Natural killer cell (primary cell): ENCODE measurements around the gene PNKD. TPM values are rescaled to one million over a fixed set of nuclear protein-coding genes. Genes with fewer than 3 reads are reported as not detected.

Experiments
- ATAC-seq, 3 donors: fragments of 150-1000 bp in 2 of 3; fragments of 200-7000 bp in 1 of 3; cut with Tn5 transposase; 1 replicate in 1 of 3; 2 replicates in 2 of 3; pipeline ENCODE4 v1.10.0; 2021; ENCODE audit warnings: mild to moderate bottlenecking in 2 of 3, moderate library complexity in 2 of 3
- DNase-seq, 2 donors: peaks; one replicate each; pipeline versions ENCODE4 v3.0.0 to v3.0.0-alpha.2; 2013 to 2021; ENCODE audit warnings: mixed read lengths in 1 of 2
- H3K27ac ChIP-seq: one replicate; pipeline ENCODE4 v1.5.1; 2013; ENCODE audit warnings: mild to moderate bottlenecking, low read length
- H3K27me3 ChIP-seq: one replicate; pipeline ENCODE4 v1.6.1; 2013; ENCODE audit warnings: low read length; ENCODE audit not compliant: control insufficient read depth, insufficient read depth
- H3K36me3 ChIP-seq: one replicate; pipeline ENCODE4 v1.6.1; 2013; ENCODE audit warnings: low read length; ENCODE audit not compliant: control insufficient read depth, insufficient read depth
- H3K4me1 ChIP-seq: one replicate; pipeline ENCODE4 v1.6.1; 2013; ENCODE audit warnings: low read length; ENCODE audit not compliant: control insufficient read depth, insufficient read depth
- H3K4me3 ChIP-seq: one replicate; pipeline ENCODE4 v1.5.1; 2013; ENCODE audit warnings: low read length
- H3K9me3 ChIP-seq: one replicate; pipeline ENCODE4 v1.6.1; 2013; ENCODE audit warnings: low read length; ENCODE audit not compliant: control insufficient read depth, insufficient read depth
- H3K27ac Mint-ChIP-seq, 2 donors: one replicate each; pipeline ENCODE4 v1.8.0; 2022; ENCODE audit warnings: mild to moderate bottlenecking in 2 of 2, mixed read lengths in 2 of 2, moderate library complexity in 1 of 2
- H3K27me3 Mint-ChIP-seq, 2 donors: one replicate each; pipeline ENCODE4 v1.8.0; 2022; ENCODE audit warnings: low read depth in 2 of 2, mixed read lengths in 2 of 2
- H3K36me3 Mint-ChIP-seq: one replicate; pipeline ENCODE4 v1.8.0; 2022; ENCODE audit warnings: mixed read lengths
- H3K4me1 Mint-ChIP-seq, 2 donors: one replicate each; pipeline ENCODE4 v1.8.0; 2022; ENCODE audit warnings: mixed read lengths in 2 of 2
- H3K4me3 Mint-ChIP-seq: one replicate; pipeline ENCODE4 v1.8.0; 2022; ENCODE audit warnings: mild to moderate bottlenecking, moderate library complexity, mixed read lengths
- H3K9me3 Mint-ChIP-seq, 2 donors: one replicate each; pipeline ENCODE4 v1.8.0; 2022; ENCODE audit warnings: mixed read lengths in 2 of 2
- WGBS: methylation state at CpG from one replicate; pipeline ENCODE4 v1.1.7; 2013; ENCODE audit warnings: missing lambda C conversion rate; ENCODE audit not compliant: insufficient coverage; 5-methylcytosine and 5-hydroxymethylcytosine counted together
- intact Hi-C: fragments of 100-400 bp; cut with micrococcal nuclease; formaldehyde crosslinking; loops from one replicate; pipeline ENCODE4 v1.14.2; 2022
- total RNA-seq, 4 donors: library from RNA; stranded (reverse); fragments of 120-200 nt in 1 of 4; gene quantifications; one replicate each; pipeline versions ENCODE4 v1.2.3 to v1.2.4, GENCODE V29; 2013 to 2022
- TF ChIP-seq, protein P1 (sequence below): fragments of 200-600 bp; IDR thresholded peaks from one replicate; pipeline ENCODE4 v1.8.0; 2022; ENCODE audit warnings: antibody characterized with exemption

PNKD gene
- total RNA-seq, 3 donors from 2014 or later (not counting 1 experiment from before 2014, with no cell fraction given), result 18.8 to 21.3 (median 18.9) TPM

DNA sequence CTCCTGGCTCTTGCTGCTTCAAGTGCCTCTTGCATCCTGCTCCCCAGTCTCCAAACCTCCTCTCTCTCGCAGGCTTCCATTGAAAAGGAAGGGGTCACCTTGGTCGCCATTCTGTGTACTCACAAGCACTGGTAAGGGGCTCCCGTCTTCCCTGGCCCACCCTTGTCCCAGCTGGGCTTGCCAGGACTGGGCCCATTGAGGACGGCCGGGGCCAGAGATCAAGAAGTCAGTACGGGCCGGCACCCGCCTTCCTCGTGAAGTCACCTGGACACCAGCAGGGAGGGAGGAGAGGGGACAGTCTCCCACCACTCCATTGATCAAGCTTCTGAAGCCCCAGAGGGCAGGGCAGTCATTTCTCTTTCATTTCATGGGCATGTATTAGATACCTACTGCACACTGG is 70.3 kb downstream of the PNKD start:
- Histone ChIP-seq H3K36me3 (no peaks in the 10 kb centered on the region), H3K4me3 (no peak overlapping the region), H3K4me1 (no peaks in the 10 kb centered on the region), H3K27me3 (no peaks in the 10 kb centered on the region), H3K9me3 (no peaks in the 10 kb centered on the region), H3K27ac (no peak overlapping the region)
- ATAC-seq (no peak), DNase-seq (no peak)
- H3K27ac Mint-ChIP-seq, result peak overlapping the region in 1 of 2 donors; percentile 63
- peaks cover 0 to 4% of the 10 kb centered on the region in 2 donors for H3K4me1 Mint-ChIP-seq
- no peaks in the 10 kb centered on the region for H3K36me3 Mint-ChIP-seq
- H3K27me3 Mint-ChIP-seq, result peaks cover 0 to 3% of the 10 kb centered on the region in 2 donors
- H3K4me3 Mint-ChIP-seq, result no peak overlapping the region
- TF ChIP-seq, protein P1, sequence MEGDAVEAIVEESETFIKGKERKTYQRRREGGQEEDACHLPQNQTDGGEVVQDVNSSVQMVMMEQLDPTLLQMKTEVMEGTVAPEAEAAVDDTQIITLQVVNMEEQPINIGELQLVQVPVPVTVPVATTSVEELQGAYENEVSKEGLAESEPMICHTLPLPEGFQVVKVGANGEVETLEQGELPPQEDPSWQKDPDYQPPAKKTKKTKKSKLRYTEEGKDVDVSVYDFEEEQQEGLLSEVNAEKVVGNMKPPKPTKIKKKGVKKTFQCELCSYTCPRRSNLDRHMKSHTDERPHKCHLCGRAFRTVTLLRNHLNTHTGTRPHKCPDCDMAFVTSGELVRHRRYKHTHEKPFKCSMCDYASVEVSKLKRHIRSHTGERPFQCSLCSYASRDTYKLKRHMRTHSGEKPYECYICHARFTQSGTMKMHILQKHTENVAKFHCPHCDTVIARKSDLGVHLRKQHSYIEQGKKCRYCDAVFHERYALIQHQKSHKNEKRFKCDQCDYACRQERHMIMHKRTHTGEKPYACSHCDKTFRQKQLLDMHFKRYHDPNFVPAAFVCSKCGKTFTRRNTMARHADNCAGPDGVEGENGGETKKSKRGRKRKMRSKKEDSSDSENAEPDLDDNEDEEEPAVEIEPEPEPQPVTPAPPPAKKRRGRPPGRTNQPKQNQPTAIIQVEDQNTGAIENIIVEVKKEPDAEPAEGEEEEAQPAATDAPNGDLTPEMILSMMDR, result no peak
- WGBS, result 88% methylated on average over 9 of the region's 9 CpGs
- intact Hi-C loops, result no loop called here
- H3K9me3 Mint-ChIP-seq, result no peaks in the 10 kb centered on the region

DNA sequence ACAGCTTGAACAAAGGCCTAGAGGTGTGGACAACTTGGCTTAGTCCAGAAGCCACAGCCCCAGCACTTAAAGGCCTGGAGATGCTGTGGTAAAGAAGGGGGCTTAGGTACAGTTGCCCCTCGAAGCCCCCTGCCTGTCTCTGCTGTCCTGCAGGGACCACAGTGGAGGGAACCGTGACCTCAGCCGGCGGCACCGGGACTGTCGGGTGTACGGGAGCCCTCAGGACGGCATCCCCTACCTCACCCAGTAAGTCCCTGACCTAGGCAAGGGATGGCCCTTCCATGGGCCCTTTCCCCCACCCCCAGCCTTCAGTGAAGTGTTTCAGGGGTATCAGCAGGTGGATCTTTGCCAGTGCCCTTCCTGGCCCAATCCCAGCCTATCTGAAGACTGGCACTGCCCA is 71.1 kb downstream of the PNKD start:
- Mint-ChIP-seq H3K27me3 (peaks cover 0 to 3% of the 10 kb centered on the region in 2 donors), H3K27ac (no peak overlapping the region), H3K9me3 (no peaks in the 10 kb centered on the region), H3K4me3 (no peak overlapping the region), H3K4me1 (peaks cover 0 to 4% of the 10 kb centered on the region in 2 donors), H3K36me3 (no peaks in the 10 kb centered on the region)
- Histone ChIP-seq H3K9me3 (no peaks in the 10 kb centered on the region), H3K27ac (no peak overlapping the region), H3K36me3 (no peaks in the 10 kb centered on the region), H3K27me3 (no peaks in the 10 kb centered on the region), H3K4me3 (no peak overlapping the region), H3K4me1 (no peaks in the 10 kb centered on the region)
- ATAC-seq, result no peak
- intact Hi-C loops, result no loop called here
- DNase-seq, result no peak
- WGBS, result 96% methylated on average over 8 of the region's 8 CpGs
- TF ChIP-seq, protein P1, result no peak

GRCh38 chr2:218342837-218343236 is 72.5 kb downstream of the PNKD start:
- ATAC-seq, result no peak
- TF ChIP-seq, protein P1, result no peak
- Mint-ChIP-seq H3K4me1 (peaks cover 0 to 4% of the 10 kb centered on the region in 2 donors), H3K4me3 (no peak overlapping the region), H3K9me3 (no peaks in the 10 kb centered on the region), H3K27ac (no peak overlapping the region), H3K27me3 (peaks cover 0 to 3% of the 10 kb centered on the region in 2 donors), H3K36me3 (no peaks in the 10 kb centered on the region)
- Histone ChIP-seq H3K4me3 (no peak overlapping the region), H3K27me3 (no peaks in the 10 kb centered on the region), H3K36me3 (no peaks in the 10 kb centered on the region), H3K9me3 (no peaks in the 10 kb centered on the region), H3K4me1 (no peaks in the 10 kb centered on the region), H3K27ac (no peak overlapping the region)
- WGBS, result 99% methylated on average over 5 of the region's 5 CpGs
- intact Hi-C loops, result no loop called here
- no peak for DNase-seq

- Mint-ChIP-seq H3K36me3 (no peaks in the 10 kb centered on the region), H3K9me3 (no peaks in the 10 kb centered on the region), H3K27ac (no peak overlapping the region), H3K27me3 (peaks cover 0 to 3% of the 10 kb centered on the region in 2 donors), H3K4me1 (peaks cover 0 to 4% of the 10 kb centered on the region in 2 donors), H3K4me3 (no peak overlapping the region)
- TF ChIP-seq, protein P1, result no peak
- no peak for ATAC-seq
- no peaks in the 10 kb centered on the region for H3K36me3 ChIP-seq
- no peak overlapping the region for H3K27ac ChIP-seq
- no peaks in the 10 kb centered on the region for H3K27me3 ChIP-seq
- no peaks in the 10 kb centered on the region for H3K4me1 ChIP-seq
- DNase-seq, result no peak
- 92% methylated on average over 3 of the region's 3 CpGs for WGBS
- no peaks in the 10 kb centered on the region for H3K9me3 ChIP-seq
- H3K4me3 ChIP-seq, result no peak overlapping the region
- intact Hi-C loops, result no loop called here
Measured at GRCh38 chr2:218343591-218343990, 73.3 kb downstream of the PNKD start.
